Thoracic aorta (tissue), 2 donors: Measurements from ENCODE around the gene SYTL2. TPM values are rescaled to one million over a fixed set of nuclear protein-coding genes. Genes with fewer than 3 reads are reported as not detected.
"Not testable (repeated sequence)": the region's sequence is repeated elsewhere in the genome, so short reads cannot be mapped to it uniquely, and the experiment has no call there.

ENCODE experiments used
- ATAC-seq: fragments of 150-250 bp; one replicate; pipeline ENCODE4 v1.8.0; 2017; ENCODE audit warnings: low read depth; ENCODE audit not compliant: insufficient number of reproducible peaks, low FRiP score
- DNase-seq: peaks from one replicate; pipeline ENCODE4 v3.0.0-alpha.2; 2020; ENCODE audit warnings: low spot score
- H3K27ac ChIP-seq, 2 donors: fragments of 200-600 bp; sonication (generic); 1 replicate in 1 of 2; 2 replicates in 1 of 2; pipeline ENCODE4 v1.5.1; 2016; ENCODE audit warnings: mild to moderate bottlenecking in 2 of 2, moderate library complexity in 2 of 2
- H3K27me3 ChIP-seq: fragments of 200-600 bp; sonication (generic); replicated peaks from 2 replicates; pipeline ENCODE4 v1.6.0; 2016; ENCODE audit warnings: mild to moderate bottlenecking; ENCODE audit not compliant: insufficient read depth
- H3K36me3 ChIP-seq: fragments of 200-600 bp; sonication (generic); one replicate; pipeline ENCODE4 v1.5.1; 2016
- H3K4me1 ChIP-seq, 2 donors: fragments of 200-600 bp; sonication (generic); 1 replicate in 1 of 2; 2 replicates in 1 of 2; pipeline versions ENCODE4 v1.5.1 to v1.6.0; 2016; ENCODE audit warnings: low read depth in 2 of 2, mild to moderate bottlenecking in 1 of 2; ENCODE audit not compliant: control insufficient read depth in 1 of 2
- H3K4me3 ChIP-seq: fragments of 200-600 bp; sonication (generic); 2 replicates; pipeline ENCODE4 v1.5.1; 2016; ENCODE audit warnings: mild to moderate bottlenecking
- H3K9me3 ChIP-seq: fragments of 200-600 bp; sonication (generic); 2 replicates; pipeline ENCODE4 v1.5.1; 2016
- total RNA-seq, 2 donors: library from RNA; depleted of rRNA; stranded (reverse); fragments of >200 nt; gene quantifications; one replicate each; pipeline versions ENCODE4 v1.1.0 to v1.2.3, GENCODE V29; 2016
- TF ChIP-seq, protein P1 (sequence below): fragments of 200-600 bp; sonication (generic); IDR thresholded peaks from one replicate; pipeline ENCODE4 v1.5.1; 2019; ENCODE audit warnings: antibody characterized with exemption

The SYTL2 gene, protein sequence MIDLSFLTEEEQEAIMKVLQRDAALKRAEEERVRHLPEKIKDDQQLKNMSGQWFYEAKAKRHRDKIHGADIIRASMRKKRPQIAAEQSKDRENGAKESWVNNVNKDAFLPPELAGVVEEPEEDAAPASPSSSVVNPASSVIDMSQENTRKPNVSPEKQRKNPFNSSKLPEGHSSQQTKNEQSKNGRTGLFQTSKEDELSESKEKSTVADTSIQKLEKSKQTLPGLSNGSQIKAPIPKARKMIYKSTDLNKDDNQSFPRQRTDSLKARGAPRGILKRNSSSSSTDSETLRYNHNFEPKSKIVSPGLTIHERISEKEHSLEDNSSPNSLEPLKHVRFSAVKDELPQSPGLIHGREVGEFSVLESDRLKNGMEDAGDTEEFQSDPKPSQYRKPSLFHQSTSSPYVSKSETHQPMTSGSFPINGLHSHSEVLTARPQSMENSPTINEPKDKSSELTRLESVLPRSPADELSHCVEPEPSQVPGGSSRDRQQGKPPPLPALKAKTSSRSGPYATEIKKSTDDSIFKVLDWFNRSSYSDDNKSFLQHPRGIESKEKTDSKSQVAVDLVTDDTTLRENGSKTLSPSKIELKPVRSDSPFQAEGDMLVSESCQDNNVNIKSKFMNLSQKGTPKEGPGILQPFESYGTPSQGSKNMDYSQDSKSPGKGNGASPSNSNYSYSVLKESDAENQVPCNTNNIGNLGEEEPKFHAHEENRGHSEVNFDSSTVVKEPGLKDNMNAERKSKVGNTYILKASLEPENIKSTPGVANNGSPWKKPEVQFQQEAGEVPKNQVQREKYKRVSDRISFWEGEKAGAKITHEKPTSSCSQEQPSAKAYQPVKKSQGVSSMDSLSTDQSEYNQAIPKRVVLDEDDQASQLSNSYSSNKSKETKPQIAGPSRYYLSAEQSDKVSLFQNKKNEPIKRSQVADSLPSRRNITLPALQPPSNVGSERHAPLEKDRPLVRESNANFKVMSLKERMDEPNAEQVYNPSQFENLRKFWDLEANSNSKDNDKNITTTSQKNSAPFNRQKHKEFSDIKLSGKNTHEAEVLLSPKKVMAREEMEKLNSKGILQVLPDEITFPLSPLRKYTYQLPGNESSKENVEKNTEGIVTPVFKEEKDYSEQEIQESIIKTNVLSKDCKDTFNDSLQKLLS (N-terminal part only)
- 10 to 100 TPM; 27.8 to 36.0 TPM for total RNA-seq

DNA sequence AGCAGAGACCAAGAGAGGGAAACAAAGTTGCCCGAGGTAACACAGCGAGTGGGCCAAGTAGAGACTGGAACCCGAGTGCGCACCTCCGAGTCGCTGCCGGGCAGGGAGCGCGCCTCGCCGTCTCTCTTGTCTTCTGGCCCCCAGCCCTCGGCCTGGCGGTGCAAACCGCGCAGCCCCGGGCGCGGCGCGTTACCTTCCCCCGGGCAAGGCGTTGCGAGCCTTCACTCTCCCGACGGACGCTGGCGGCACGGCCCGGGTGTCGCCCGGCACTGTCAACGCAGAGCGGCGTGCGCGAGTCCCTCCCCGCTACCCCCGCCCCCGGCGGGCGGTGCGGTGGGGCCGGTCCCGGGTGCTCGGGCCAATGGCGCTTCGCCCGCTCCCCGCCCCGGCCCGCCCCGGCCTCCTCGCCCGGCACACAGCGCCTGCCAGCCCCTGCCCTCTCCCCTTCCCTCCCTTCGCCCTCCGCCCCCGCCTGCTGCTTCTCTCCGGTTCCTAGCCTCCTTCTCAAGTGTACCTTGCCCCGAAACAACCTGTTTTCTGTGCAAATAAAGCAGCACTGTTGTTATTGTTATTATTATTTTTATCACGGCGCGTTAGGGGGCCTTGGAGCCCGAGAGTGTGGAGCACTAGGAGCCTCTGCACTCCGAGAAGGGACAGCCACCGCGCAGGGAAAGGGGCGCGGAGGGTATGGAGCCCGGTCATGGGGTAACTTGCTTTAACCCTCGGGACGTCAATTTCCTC is at the start of gene SYTL2:
TSS of gene SYTL2 (minus strand) at position 271 of the 741 bp plus-strand sequence. CDS start 53,416 bp downstream, outside the sequence.
- Histone ChIP-seq H3K4me1 (peaks cover 11 to 17% of the 10 kb centered on the region in 2 donors), H3K27me3 (no peaks in the 10 kb centered on the region), H3K4me3 (peak within 1 kb of the TSS; percentile 93), H3K27ac (peak within 1 kb of the TSS in 1 of 2 donors; percentile 19), H3K36me3 (no peaks in the 10 kb centered on the region), H3K9me3 (no peaks in the 10 kb centered on the region)
- ATAC-seq (peak; percentile 62), DNase-seq (no peak)
- TF ChIP-seq, protein P1, sequence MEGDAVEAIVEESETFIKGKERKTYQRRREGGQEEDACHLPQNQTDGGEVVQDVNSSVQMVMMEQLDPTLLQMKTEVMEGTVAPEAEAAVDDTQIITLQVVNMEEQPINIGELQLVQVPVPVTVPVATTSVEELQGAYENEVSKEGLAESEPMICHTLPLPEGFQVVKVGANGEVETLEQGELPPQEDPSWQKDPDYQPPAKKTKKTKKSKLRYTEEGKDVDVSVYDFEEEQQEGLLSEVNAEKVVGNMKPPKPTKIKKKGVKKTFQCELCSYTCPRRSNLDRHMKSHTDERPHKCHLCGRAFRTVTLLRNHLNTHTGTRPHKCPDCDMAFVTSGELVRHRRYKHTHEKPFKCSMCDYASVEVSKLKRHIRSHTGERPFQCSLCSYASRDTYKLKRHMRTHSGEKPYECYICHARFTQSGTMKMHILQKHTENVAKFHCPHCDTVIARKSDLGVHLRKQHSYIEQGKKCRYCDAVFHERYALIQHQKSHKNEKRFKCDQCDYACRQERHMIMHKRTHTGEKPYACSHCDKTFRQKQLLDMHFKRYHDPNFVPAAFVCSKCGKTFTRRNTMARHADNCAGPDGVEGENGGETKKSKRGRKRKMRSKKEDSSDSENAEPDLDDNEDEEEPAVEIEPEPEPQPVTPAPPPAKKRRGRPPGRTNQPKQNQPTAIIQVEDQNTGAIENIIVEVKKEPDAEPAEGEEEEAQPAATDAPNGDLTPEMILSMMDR = peak; percentile 19

DNA sequence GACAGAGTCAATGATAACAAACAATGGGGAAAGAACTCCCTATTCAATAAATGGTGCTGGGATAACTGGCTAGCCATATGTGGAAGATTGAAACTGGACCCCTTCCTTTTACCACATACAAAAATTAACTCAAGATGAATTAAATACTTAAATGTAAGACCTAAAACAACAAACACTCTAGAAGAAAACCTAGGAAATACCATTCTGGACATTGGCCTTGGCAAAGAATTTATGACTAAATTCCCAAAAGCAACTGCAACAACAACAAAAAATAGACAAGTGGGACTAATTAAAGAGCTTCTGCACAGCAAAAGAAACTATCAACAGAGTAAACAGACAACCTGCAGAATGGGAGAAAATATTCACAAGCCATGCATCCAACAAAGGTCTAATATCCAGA is 48.6 kb upstream of the SYTL2 start:
- not testable (repeated sequence) for ATAC-seq, H3K4me1 ChIP-seq, DNase-seq

DNA sequence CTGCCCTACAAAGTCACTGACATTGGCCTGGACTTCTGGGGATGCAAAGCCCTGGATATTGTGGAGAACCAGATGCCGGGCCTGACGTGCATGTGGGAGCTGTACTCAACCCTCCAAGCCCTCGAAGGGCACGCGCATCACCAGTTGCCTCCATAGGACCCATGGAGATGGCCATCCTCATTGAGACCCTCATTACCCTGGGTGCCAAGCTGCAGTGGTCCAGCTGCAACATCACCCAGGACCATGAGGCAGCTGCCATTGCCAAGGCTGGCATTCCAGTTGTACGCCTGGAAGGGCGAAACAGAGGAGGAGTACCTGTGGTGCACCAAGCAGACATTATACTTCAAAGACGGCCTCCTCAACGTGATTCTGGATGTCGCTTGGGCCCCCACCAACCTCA is 46.2 kb upstream of the SYTL2 start:
- H3K4me3 ChIP-seq = no peak overlapping the region
- ATAC-seq (no peak), DNase-seq (no peak)
- H3K27me3 ChIP-seq = no peaks in the 10 kb centered on the region
- no peaks in the 10 kb centered on the region for H3K9me3 ChIP-seq
- peaks cover 0 to 7% of the 10 kb centered on the region in 2 donors for H3K4me1 ChIP-seq
- H3K36me3 ChIP-seq = no peaks in the 10 kb centered on the region
- H3K27ac ChIP-seq = no peak overlapping the region
- TF ChIP-seq, protein P1 = no peak

More for the DNA sequence above, 48.6 kb upstream of the SYTL2 start:
- not testable (repeated sequence) for H3K9me3 ChIP-seq, H3K36me3 ChIP-seq, H3K4me3 ChIP-seq, H3K27me3 ChIP-seq, H3K27ac ChIP-seq

DNA sequence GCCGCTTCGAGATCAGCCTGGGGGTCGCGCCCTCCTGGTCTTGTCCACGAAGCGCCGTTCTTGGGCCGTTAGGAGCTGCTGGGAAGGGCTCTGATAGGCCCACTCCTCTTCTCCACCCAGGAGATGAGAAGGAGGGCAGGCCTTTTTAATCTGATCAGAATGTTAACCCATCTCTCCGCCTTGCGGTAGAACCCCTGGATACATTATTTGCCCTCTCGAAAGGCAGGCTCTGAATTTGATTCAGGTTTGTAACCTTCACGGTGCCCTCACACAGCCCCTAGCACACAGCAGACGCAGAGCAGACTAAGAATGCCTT is 44.4 kb upstream of the SYTL2 start, which contains the start of gene CCDC83:
TSS of gene CCDC83 (plus strand) at position 43 of the 316 bp plus-strand sequence. CDS start 9,741 bp downstream, outside the sequence.
- Histone ChIP-seq H3K4me3 (peak within 1 kb of the TSS; percentile 72), H3K4me1 (peaks cover 0 to 7% of the 10 kb centered on the region in 2 donors), H3K27me3 (no peaks in the 10 kb centered on the region), H3K9me3 (no peaks in the 10 kb centered on the region), H3K36me3 (no peaks in the 10 kb centered on the region), H3K27ac (peak within 1 kb of the TSS; percentile 64 to 67)
- TF ChIP-seq, protein P1 = no peak
- ATAC-seq (peak; percentile 15), DNase-seq (no peak)
